SK-N-SH treated with all-trans-retinoic acid at 6 μM for 48 hours (cell line): ENCODE results near the gene RAD51B.

Experiments used
- ATAC-seq: fragments of 200-7000 bp; cut with Tn5 transposase; 3 replicates; pipeline ENCODE4 v1.9.1; 2020; ENCODE audit warnings: mild to moderate bottlenecking, moderate library complexity
- ARNTL ChIP-seq: fragments of 450-650 bp; formaldehyde crosslinking; IDR thresholded peaks from 2 replicates; pipeline ENCODE4 v1.5.0; 2020; ENCODE audit warnings: low read depth, mild to moderate bottlenecking, moderate library complexity, borderline replicate concordance
- BACH2 ChIP-seq: fragments of 250-450 bp; sonication (Bioruptor Pico); IDR thresholded peaks from 2 replicates; pipeline ENCODE4 v1.9.0; 2021; ENCODE audit warnings: mild to moderate bottlenecking, borderline replicate concordance
- CREB5 ChIP-seq: fragments of 250-450 bp; sonication (Bioruptor Pico); IDR thresholded peaks from 2 replicates; pipeline ENCODE4 v1.5.1; 2020; ENCODE audit warnings: low read depth, mild to moderate bottlenecking, moderate library complexity
- CSDC2 ChIP-seq: fragments of 250-450 bp; sonication (Bioruptor Pico); IDR thresholded peaks from 2 replicates; pipeline ENCODE4 v1.5.0; 2020; ENCODE audit warnings: mild to moderate bottlenecking, moderate library complexity
- CSRNP3 ChIP-seq: fragments of 250-450 bp; sonication (Bioruptor Pico); IDR thresholded peaks from 2 replicates; pipeline ENCODE4 v1.5.1; 2021; ENCODE audit warnings: mild to moderate bottlenecking, moderate library complexity
- ESRRG ChIP-seq: fragments of 250-450 bp; sonication (Bioruptor Pico); IDR thresholded peaks from 2 replicates; pipeline ENCODE4 v1.6.1; 2021; ENCODE audit warnings: mild to moderate bottlenecking
- GLIS3 ChIP-seq: fragments of 250-450 bp; sonication (Bioruptor Pico); IDR thresholded peaks from 2 replicates; pipeline ENCODE4 v1.5.0; 2020; ENCODE audit warnings: mild to moderate bottlenecking, moderate library complexity
- ISL1 ChIP-seq: fragments of 250-450 bp; sonication (Bioruptor Pico); IDR thresholded peaks from 2 replicates; pipeline ENCODE4 v2.1.2; 2022; ENCODE audit warnings: mild to moderate bottlenecking, moderate library complexity
- OSR1 ChIP-seq: fragments of 250-450 bp; sonication (Bioruptor Pico); IDR thresholded peaks from 2 replicates; pipeline ENCODE4 v1.8.0; 2022; ENCODE audit warnings: moderate library complexity, mild to moderate bottlenecking, inconsistent platforms
- PATZ1 ChIP-seq: fragments of 250-450 bp; sonication (Bioruptor Pico); IDR thresholded peaks from 2 replicates; pipeline ENCODE4 v1.8.0; 2020; ENCODE audit warnings: mild to moderate bottlenecking, moderate library complexity, borderline replicate concordance
- POU6F1 ChIP-seq: fragments of 250-450 bp; sonication (Bioruptor Pico); IDR thresholded peaks from 2 replicates; pipeline ENCODE4 v1.8.0; 2021; ENCODE audit warnings: low read depth, mild to moderate bottlenecking, moderate library complexity, borderline replicate concordance
- PPARA ChIP-seq: fragments of 250-450 bp; sonication (Bioruptor Pico); IDR thresholded peaks from 2 replicates; pipeline ENCODE4 v1.5.0; 2020; ENCODE audit warnings: mild to moderate bottlenecking, borderline replicate concordance
- RARB ChIP-seq: fragments of 250-450 bp; sonication (Bioruptor Pico); IDR thresholded peaks from 2 replicates; pipeline ENCODE4 v1.8.0; 2021; ENCODE audit warnings: mild to moderate bottlenecking, moderate library complexity
- SNAI2 ChIP-seq: fragments of 250-450 bp; sonication (Bioruptor Pico); IDR thresholded peaks from 2 replicates; pipeline ENCODE4 v1.5.0; 2020; ENCODE audit warnings: mild to moderate bottlenecking, moderate library complexity
- TOX ChIP-seq: fragments of 250-450 bp; sonication (Bioruptor Pico); IDR thresholded peaks from 2 replicates; pipeline ENCODE4 v1.8.0; 2021; ENCODE audit warnings: mild to moderate bottlenecking, moderate library complexity, borderline replicate concordance
- TSHZ2 ChIP-seq: fragments of 250-450 bp; sonication (Bioruptor Pico); IDR thresholded peaks from 2 replicates; pipeline ENCODE4 v1.5.0; 2020; ENCODE audit warnings: mild to moderate bottlenecking, moderate library complexity
- ZC3H10 ChIP-seq: fragments of 250-450 bp; sonication (Bioruptor Pico); IDR thresholded peaks from 2 replicates; pipeline ENCODE4 v1.5.1; 2021; ENCODE audit warnings: mild to moderate bottlenecking, moderate library complexity
- ZFP3 ChIP-seq: fragments of 250-450 bp; sonication (Bioruptor Pico); IDR thresholded peaks from 2 replicates; pipeline ENCODE4 v1.5.0; 2020; ENCODE audit warnings: mild to moderate bottlenecking, moderate library complexity
- ZFP30 ChIP-seq: fragments of 450-650 bp; formaldehyde crosslinking; IDR thresholded peaks from 2 replicates; pipeline ENCODE4 v1.5.0; 2022; ENCODE audit warnings: mild to moderate bottlenecking, moderate library complexity
- ZNF565 ChIP-seq: fragments of 450-650 bp; formaldehyde crosslinking; conservative IDR thresholded peaks from 2 replicates; pipeline ENCODE4 v1.5.0; 2020; ENCODE audit warnings: low read depth, mild to moderate bottlenecking, moderate library complexity
- ZNF70 ChIP-seq: fragments of 450-650 bp; formaldehyde crosslinking; IDR thresholded peaks from 2 replicates; pipeline ENCODE4 v1.5.0; 2020; ENCODE audit warnings: mild to moderate bottlenecking, moderate library complexity
- ZNF8 ChIP-seq: fragments of 450-650 bp; formaldehyde crosslinking; IDR thresholded peaks from 2 replicates; pipeline ENCODE4 v1.5.0; 2020; ENCODE audit warnings: mild to moderate bottlenecking, moderate library complexity

Gene RAD51B

GRCh38 chr14:68193970-68194681 is 374.5 kb downstream of the RAD51B start:
- TF ChIP-seq ZNF8 (CRISPR knock-in tag) (no peak), OSR1 (CRISPR knock-in tag) (no peak), ISL1 (no peak), CSDC2 (CRISPR knock-in tag) (no peak), CREB5 (CRISPR knock-in tag) (no peak), RARB (CRISPR knock-in tag) (no peak), ARNTL (CRISPR knock-in tag) (no peak), PATZ1 (CRISPR knock-in tag) (no peak), ZNF70 (CRISPR knock-in tag) (no peak), TSHZ2 (no peak), GLIS3 (CRISPR knock-in tag) (no peak), PPARA (no peak), ZNF565 (no peak)
- TF ChIP-seq, all 23 proteins: peak for 0
- ATAC-seq, result no peak

GRCh38 chr14:68195126-68195525 is 375.5 kb downstream of the RAD51B start:
- ATAC-seq, result no peak
- TF ChIP-seq CSRNP3 (CRISPR knock-in tag) (no peak), ISL1 (no peak), PATZ1 (CRISPR knock-in tag) (no peak), GLIS3 (CRISPR knock-in tag) (no peak), TSHZ2 (no peak), RARB (CRISPR knock-in tag) (no peak), TOX (no peak), ZNF70 (CRISPR knock-in tag) (no peak), ZC3H10 (CRISPR knock-in tag) (no peak), ARNTL (CRISPR knock-in tag) (no peak), ZNF565 (no peak), ESRRG (no peak), SNAI2 (CRISPR knock-in tag) (no peak), POU6F1 (no peak), ZFP3 (CRISPR knock-in tag) (no peak), ZNF8 (CRISPR knock-in tag) (no peak), BACH2 (CRISPR knock-in tag) (no peak), ZFP30 (CRISPR knock-in tag) (no peak), CSDC2 (CRISPR knock-in tag) (no peak), PPARA (no peak)
